Measurements from ENCODE around the gene ACTL9.

The ACTL9 gene

DNA sequence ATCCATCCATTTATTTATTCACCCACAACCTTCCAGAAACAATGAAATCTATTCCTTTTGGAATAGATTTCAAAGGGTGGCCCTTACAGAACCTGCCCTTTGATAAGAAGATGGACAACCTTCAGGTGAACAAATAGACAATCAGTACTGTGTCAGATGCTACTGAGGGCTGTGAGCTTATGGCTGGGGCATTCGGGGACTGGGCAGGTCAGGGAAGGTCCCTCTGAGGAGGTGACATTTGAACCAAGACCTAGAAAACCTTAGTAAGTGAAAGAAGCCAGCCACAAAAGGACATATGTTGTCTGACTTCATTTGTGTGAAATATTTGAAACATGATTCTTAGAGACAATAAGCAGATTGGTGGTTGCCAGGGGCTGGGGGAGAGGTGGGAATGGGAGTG, 15.7 kb downstream of the ACTL9 start:
- Mint-ChIP-seq H3K9me3 (peaks cover 7% of the 10 kb centered on the region), H3K36me3 (ENCODE audit: low read depth) (no peaks in the 10 kb centered on the region), H3K27me3 (ENCODE audit: low read depth) (peaks cover 9% of the 10 kb centered on the region), H3K27ac (no peak overlapping the region), H3K4me1 (no peaks in the 10 kb centered on the region), H3K4me3 (no peak overlapping the region)
- TF ChIP-seq, protein P1, sequence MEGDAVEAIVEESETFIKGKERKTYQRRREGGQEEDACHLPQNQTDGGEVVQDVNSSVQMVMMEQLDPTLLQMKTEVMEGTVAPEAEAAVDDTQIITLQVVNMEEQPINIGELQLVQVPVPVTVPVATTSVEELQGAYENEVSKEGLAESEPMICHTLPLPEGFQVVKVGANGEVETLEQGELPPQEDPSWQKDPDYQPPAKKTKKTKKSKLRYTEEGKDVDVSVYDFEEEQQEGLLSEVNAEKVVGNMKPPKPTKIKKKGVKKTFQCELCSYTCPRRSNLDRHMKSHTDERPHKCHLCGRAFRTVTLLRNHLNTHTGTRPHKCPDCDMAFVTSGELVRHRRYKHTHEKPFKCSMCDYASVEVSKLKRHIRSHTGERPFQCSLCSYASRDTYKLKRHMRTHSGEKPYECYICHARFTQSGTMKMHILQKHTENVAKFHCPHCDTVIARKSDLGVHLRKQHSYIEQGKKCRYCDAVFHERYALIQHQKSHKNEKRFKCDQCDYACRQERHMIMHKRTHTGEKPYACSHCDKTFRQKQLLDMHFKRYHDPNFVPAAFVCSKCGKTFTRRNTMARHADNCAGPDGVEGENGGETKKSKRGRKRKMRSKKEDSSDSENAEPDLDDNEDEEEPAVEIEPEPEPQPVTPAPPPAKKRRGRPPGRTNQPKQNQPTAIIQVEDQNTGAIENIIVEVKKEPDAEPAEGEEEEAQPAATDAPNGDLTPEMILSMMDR (IDR thresholded peaks at IDR 0.05; ENCODE audit: unreplicated experiment in 3 of 3), result no peak

DNA sequence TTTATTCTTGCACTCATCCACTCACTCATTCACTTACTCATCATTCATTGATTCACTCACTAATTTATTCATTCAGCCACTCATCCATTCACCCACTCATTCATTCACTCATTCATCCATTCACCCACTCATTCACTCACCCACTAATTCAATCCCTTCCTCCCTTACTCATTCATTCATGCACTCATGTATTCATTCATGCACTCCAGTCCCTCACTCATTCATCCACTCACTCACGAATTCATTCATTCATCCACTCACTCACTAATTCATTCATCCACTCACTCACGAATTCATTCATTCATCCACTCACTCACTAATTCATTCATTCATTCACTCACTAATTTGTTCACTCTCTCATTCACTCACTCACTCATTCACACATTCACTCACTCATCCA, 16.1 kb downstream of the ACTL9 start:
- no peak overlapping the region for H3K4me3 Mint-ChIP-seq
- no peaks in the 10 kb centered on the region for H3K36me3 Mint-ChIP-seq (ENCODE audit: low read depth)
- TF ChIP-seq, protein P1 (IDR thresholded peaks at IDR 0.05; ENCODE audit: unreplicated experiment in 3 of 3), result no peak
- no peak overlapping the region for H3K27ac Mint-ChIP-seq
- H3K4me1 Mint-ChIP-seq, result no peaks in the 10 kb centered on the region
- peaks cover 10% of the 10 kb centered on the region for H3K9me3 Mint-ChIP-seq
- peaks cover 9% of the 10 kb centered on the region for H3K27me3 Mint-ChIP-seq (ENCODE audit: low read depth)

DNA sequence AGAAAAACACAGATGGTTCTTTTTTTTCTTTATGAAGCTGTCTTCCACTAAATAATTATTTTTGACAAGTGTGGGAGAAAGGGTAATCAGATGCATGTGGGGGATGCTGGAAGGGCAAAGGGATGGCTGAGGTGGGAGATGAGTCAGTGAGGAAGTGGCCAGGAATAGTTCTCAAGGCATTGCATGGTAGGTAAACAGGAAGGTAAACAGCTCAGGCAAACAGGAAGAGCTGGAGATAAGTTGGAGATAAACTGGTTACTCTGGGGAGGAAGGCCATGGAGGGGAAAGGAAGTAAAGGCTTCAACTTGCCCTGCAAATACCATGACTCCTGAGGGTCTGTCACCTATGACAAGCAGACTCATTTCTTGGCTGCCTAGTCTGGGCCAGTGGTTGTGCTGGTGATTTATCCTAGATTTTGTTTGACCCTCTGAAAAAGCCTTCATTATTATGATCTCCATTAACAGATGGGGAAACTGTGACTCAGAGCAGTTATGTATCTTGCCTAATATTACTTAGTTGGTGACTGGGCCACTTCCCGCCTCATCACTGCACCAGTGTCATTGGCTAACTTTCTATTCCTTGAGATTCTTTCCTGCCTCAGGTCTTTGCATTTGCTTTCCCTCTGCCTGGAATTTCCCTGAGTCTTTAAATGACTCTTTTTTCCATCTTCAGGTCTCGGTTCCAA, 17.1 kb downstream of the ACTL9 start:
- Mint-ChIP-seq H3K9me3 (peaks cover 10% of the 10 kb centered on the region), H3K4me1 (no peaks in the 10 kb centered on the region), H3K27ac (no peak overlapping the region), H3K4me3 (no peak overlapping the region), H3K36me3 (ENCODE audit: low read depth) (no peaks in the 10 kb centered on the region), H3K27me3 (ENCODE audit: low read depth) (peaks cover 9% of the 10 kb centered on the region)
- TF ChIP-seq, protein P1 (IDR thresholded peaks at IDR 0.05; ENCODE audit: unreplicated experiment in 3 of 3), result no peak

DNA sequence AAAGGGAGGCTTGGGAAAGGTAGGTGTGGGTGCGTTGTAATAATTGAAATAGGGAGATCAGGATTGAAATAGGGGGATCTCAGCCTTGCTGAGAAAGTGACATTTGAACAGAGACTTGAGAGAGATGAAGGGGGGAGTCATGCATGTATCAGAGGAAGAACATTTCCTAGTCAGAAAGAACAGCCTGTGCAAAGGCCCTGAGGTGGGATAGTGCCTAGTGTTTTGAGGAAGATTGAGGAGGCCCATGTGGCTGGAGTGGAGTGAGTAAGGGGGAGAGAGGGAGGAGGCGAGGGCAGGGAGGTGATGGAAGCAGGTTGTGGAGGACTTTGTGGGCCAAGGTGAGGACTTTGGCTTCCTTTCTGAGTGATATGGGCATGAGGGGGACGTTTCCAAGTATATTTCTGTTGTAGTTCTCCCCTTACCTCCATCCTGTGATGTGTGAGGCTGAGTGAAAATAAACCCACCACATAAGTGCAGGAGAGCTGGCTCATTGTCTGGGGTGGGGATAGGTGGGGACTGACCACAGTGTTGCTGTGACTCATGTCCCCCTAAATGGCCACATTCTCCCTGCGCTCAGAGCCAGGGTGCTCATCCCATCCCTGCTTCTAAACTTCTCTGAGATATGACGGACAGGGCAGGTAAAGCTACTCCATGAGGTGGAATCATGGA, 17.8 kb downstream of the ACTL9 start:
- Mint-ChIP-seq H3K4me3 (no peak overlapping the region), H3K36me3 (ENCODE audit: low read depth) (no peaks in the 10 kb centered on the region), H3K27me3 (ENCODE audit: low read depth) (peaks cover 9% of the 10 kb centered on the region), H3K27ac (no peak overlapping the region), H3K4me1 (no peaks in the 10 kb centered on the region), H3K9me3 (peaks cover 12% of the 10 kb centered on the region)
- TF ChIP-seq, protein P1 (IDR thresholded peaks at IDR 0.05; ENCODE audit: unreplicated experiment in 3 of 3), result no peak

DNA sequence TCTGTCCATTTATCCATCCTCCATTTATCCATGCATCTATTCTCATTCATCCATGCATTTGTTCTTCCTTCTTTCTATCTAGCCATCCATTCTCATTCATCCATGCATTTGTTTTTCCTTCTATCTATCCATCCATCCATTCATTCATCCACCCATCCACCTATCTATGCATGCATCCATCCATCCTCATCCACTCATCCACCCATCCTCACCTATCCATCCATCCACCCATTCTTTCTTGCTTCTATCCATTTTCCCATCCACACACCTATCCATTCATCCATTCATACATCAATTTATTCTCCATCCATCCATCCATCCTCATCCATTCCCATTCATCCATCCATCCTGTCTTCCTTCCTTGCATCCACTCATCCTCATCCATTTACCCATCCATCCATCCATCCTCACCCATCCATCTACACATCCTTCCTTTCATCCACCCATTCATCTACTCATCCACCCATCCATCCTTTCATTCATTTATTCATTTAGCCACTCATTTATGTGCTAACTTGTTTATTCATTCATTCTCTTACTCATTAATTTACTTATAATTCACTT, 20.3 kb downstream of the ACTL9 start:
- TF ChIP-seq, protein P1 (IDR thresholded peaks at IDR 0.05; ENCODE audit: unreplicated experiment in 3 of 3), result no peak
- H3K27ac Mint-ChIP-seq, result no peak overlapping the region
- no peak overlapping the region for H3K4me3 Mint-ChIP-seq
- peaks cover 15% of the 10 kb centered on the region for H3K9me3 Mint-ChIP-seq
- H3K27me3 Mint-ChIP-seq (ENCODE audit: low read depth), result peaks cover 9% of the 10 kb centered on the region
- no peaks in the 10 kb centered on the region for H3K4me1 Mint-ChIP-seq
- no peaks in the 10 kb centered on the region for H3K36me3 Mint-ChIP-seq (ENCODE audit: low read depth)
